ENCODE measurements around the gene GOT1.

The GOT1 gene

GRCh38 chr10:99419688-99420087 is 10.7 kb downstream of the GOT1 start:
- no peaks in the 10 kb centered on the region for H3K27me3 ChIP-seq (ENCODE audit: control insufficient read depth, insufficient read depth, low read length)
- no peaks in the 10 kb centered on the region for H3K36me3 ChIP-seq (ENCODE audit: control insufficient read depth, insufficient read depth, low read length)
- H3K9me3 ChIP-seq (ENCODE audit: control insufficient read depth, low read length), result no peaks in the 10 kb centered on the region
- H3K79me2 ChIP-seq, result peaks cover 29% of the 10 kb centered on the region
- H3K9ac ChIP-seq, result no peak overlapping the region
- no peak overlapping the region for H3K4me3 ChIP-seq (ENCODE audit: low read depth, low read length)
- peaks cover 4% of the 10 kb centered on the region for H3K4me1 ChIP-seq
- no peak overlapping the region for H2AFZ ChIP-seq
- no peak overlapping the region for H3K27ac ChIP-seq
- TF ChIP-seq CTCF (IDR thresholded peaks at IDR 0.05), result no peak
- no peak overlapping the region for H3K4me2 ChIP-seq (ENCODE audit: low read length)

GRCh38 chr10:99418910-99419624 is 11.4 kb downstream of the GOT1 start:
- H3K9ac ChIP-seq, result no peak overlapping the region
- H3K36me3 ChIP-seq (ENCODE audit: control insufficient read depth, insufficient read depth, low read length), result no peaks in the 10 kb centered on the region
- H3K27ac ChIP-seq, result no peak overlapping the region
- no peaks in the 10 kb centered on the region for H3K9me3 ChIP-seq (ENCODE audit: control insufficient read depth, low read length)
- no peaks in the 10 kb centered on the region for H3K27me3 ChIP-seq (ENCODE audit: control insufficient read depth, insufficient read depth, low read length)
- H3K4me3 ChIP-seq (ENCODE audit: low read depth, low read length), result no peak overlapping the region
- no peak for TF ChIP-seq CTCF (IDR thresholded peaks at IDR 0.05)
- no peak overlapping the region for H2AFZ ChIP-seq
- H3K4me1 ChIP-seq, result peaks cover 4% of the 10 kb centered on the region
- no peak overlapping the region for H3K4me2 ChIP-seq (ENCODE audit: low read length)
- H3K79me2 ChIP-seq, result peaks cover 30% of the 10 kb centered on the region

- Histone ChIP-seq H3K9me3 (ENCODE audit: control insufficient read depth, low read length) (no peaks in the 10 kb centered on the region), H3K27me3 (ENCODE audit: control insufficient read depth, insufficient read depth, low read length) (no peaks in the 10 kb centered on the region), H3K79me2 (peaks cover 12% of the 10 kb centered on the region), H3K9ac (no peak overlapping the region), H3K4me3 (ENCODE audit: low read depth, low read length) (no peak overlapping the region), H3K36me3 (ENCODE audit: control insufficient read depth, insufficient read depth, low read length) (no peaks in the 10 kb centered on the region), H2AFZ (no peak overlapping the region), H3K4me1 (no peaks in the 10 kb centered on the region), H3K4me2 (ENCODE audit: low read length) (no peak overlapping the region), H3K27ac (no peak overlapping the region)
- TF ChIP-seq CTCF (IDR thresholded peaks at IDR 0.05), result no peak
Measured at GRCh38 chr10:99412099-99412498, 18.3 kb downstream of the GOT1 start.

- Histone ChIP-seq H3K9me3 (ENCODE audit: control insufficient read depth, low read length) (no peaks in the 10 kb centered on the region), H2AFZ (no peak overlapping the region), H3K79me2 (peaks cover 12% of the 10 kb centered on the region), H3K27ac (no peak overlapping the region), H3K9ac (no peak overlapping the region), H3K4me3 (ENCODE audit: low read depth, low read length) (no peak overlapping the region), H3K4me2 (ENCODE audit: low read length) (no peak overlapping the region), H3K27me3 (ENCODE audit: control insufficient read depth, insufficient read depth, low read length) (no peaks in the 10 kb centered on the region), H3K36me3 (ENCODE audit: control insufficient read depth, insufficient read depth, low read length) (no peaks in the 10 kb centered on the region), H3K4me1 (no peaks in the 10 kb centered on the region)
- no peak for TF ChIP-seq CTCF (IDR thresholded peaks at IDR 0.05)
Measured at GRCh38 chr10:99411546-99411945, 18.9 kb downstream of the GOT1 start.

GRCh38 chr10:99410876-99411275 is 19.5 kb downstream of the GOT1 start:
- Histone ChIP-seq H2AFZ (no peak overlapping the region), H3K4me2 (ENCODE audit: low read length) (no peak overlapping the region), H3K9ac (no peak overlapping the region), H3K9me3 (ENCODE audit: control insufficient read depth, low read length) (no peaks in the 10 kb centered on the region), H3K27ac (no peak overlapping the region), H3K36me3 (ENCODE audit: control insufficient read depth, insufficient read depth, low read length) (no peaks in the 10 kb centered on the region), H3K27me3 (ENCODE audit: control insufficient read depth, insufficient read depth, low read length) (no peaks in the 10 kb centered on the region), H3K4me1 (no peaks in the 10 kb centered on the region), H3K4me3 (ENCODE audit: low read depth, low read length) (no peak overlapping the region), H3K79me2 (peaks cover 9% of the 10 kb centered on the region)
- TF ChIP-seq CTCF (IDR thresholded peaks at IDR 0.05), result no peak

Data from parathyroid adenoma (tissue), 2 donors.